ENCODE data around the gene TDRD1. TPM values are rescaled to one million over a fixed set of nuclear protein-coding genes. Genes with fewer than 3 reads are reported as not detected.
A peak's percentile ranks its signal among the peaks of the same experiment; 100 is the strongest.

Gene TDRD1
- polyA plus RNA-seq, 1 donor, result 0.22 TPM

DNA sequence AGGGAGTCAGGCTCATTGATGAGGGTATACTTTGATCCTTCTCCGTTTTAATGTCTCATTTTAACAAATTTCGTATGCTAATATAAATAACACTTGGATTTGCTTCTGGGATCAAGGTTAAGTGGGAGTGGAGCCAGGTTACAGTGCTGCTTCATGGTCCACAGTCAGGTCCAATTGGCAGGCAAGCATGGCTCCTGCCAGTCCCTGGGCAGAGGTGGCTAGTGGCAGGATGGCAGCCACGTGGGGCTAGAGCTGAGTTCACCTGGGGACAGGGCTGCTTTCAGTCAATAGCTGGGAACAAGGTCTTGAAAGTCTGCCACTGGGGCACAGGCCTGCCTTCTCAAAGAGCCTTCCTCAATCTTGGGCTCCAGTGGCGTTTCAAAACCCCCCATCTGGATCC, 43.9 kb downstream of the TDRD1 start:
- DNase-seq, result no peak
- Histone ChIP-seq H3K9me3 (ENCODE audit: control insufficient read depth, low read depth, low read length) (no peaks in the 10 kb centered on the region), H3K27me3 (ENCODE audit: control insufficient read depth, insufficient read depth, low read length) (peaks cover 5% of the 10 kb centered on the region), H3K4me1 (ENCODE audit: control insufficient read depth, insufficient read depth, low read length) (no peaks in the 10 kb centered on the region), H3K4me3 (ENCODE audit: low read length) (no peak overlapping the region), H3K36me3 (ENCODE audit: control insufficient read depth, insufficient read depth, low read length) (no peaks in the 10 kb centered on the region), H3K27ac (ENCODE audit: low read length) (no peak overlapping the region)
- no CpG with 5 or more reads among the region's 4 CpGs for WGBS (ENCODE audit: insufficient coverage, low lambda C conversion rate)

DNA sequence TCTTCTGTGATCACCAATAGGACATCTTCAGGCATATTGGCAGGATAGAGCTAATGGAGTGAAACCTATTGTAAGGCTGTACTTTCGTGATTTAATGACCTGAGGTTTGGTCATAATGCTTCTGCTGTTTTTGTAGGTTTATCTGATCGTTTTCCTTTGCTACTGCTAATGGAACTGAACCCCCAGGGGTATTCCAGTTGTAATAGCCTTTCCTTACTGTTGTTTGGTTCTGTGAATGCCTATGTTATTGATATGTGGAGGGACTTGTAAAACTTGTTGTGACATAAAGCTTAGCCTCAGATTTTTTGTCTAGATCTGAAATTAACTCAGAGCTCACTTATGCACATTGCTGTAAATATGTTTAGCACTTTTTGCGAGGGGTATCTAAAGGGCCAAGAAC, 49.0 kb downstream of the TDRD1 start:
- Histone ChIP-seq H3K27ac (ENCODE audit: low read length) (no peak overlapping the region), H3K4me3 (ENCODE audit: low read length) (no peak overlapping the region), H3K36me3 (ENCODE audit: control insufficient read depth, insufficient read depth, low read length) (no peaks in the 10 kb centered on the region), H3K27me3 (ENCODE audit: control insufficient read depth, insufficient read depth, low read length) (peaks cover 5% of the 10 kb centered on the region), H3K9me3 (ENCODE audit: control insufficient read depth, low read depth, low read length) (no peaks in the 10 kb centered on the region), H3K4me1 (ENCODE audit: control insufficient read depth, insufficient read depth, low read length) (no peaks in the 10 kb centered on the region)
- WGBS (ENCODE audit: insufficient coverage, low lambda C conversion rate), result no CpG with 5 or more reads among the region's 3 CpGs
- no peak for DNase-seq

DNA sequence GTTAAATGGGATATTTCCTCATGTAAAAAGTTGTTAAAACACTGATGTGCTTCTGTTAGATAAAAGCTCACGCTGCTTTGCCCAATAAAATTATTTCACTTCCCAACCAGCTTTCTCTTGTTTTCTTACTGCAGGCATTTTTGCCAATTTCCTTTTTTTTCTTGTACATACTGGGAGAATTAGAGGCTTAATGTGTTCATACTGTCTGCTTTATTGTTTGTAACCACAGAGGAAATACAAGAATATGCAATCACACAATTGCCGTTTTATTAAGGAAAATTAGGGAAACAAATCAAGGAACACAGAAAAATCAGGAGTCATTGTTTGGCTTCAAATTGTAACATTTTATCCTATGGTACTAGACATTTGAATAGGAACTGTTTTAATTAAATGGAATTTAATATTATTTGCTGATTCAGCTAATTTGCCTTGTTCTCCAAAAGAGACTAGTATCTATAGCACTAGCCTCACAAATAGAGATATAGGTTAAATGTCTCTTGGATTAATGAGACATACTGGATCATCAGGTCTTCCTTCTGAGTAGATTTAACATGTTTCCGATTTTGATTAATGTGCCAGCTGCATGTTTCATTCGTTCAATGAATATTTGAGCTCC, 53.5 kb downstream of the TDRD1 start:
- DNase-seq, result no peak
- WGBS (ENCODE audit: insufficient coverage, low lambda C conversion rate), result 94% methylated on average over 2 of the region's 4 CpGs

DNA sequence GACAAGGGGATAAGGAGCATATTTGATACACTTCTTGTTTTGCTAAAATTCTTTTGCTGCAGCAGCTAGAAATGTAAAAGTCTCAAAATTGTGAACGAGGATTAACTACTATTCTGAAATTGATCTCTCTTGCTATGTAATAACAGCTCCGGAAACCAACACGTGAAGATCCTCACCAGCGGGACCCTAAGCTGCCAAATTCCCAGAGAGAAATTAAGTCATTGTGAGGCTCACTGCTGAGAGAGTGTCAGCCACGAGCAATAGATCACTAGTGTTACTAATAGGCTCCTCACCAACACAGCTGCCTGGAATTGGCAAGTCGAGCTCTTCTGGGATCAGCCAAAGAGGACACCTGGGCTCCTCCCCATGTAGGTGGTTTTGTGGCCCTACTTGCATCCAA, 54.3 kb downstream of the TDRD1 start:
- no CpG with 5 or more reads among the region's 6 CpGs for WGBS (ENCODE audit: insufficient coverage, low lambda C conversion rate)
- no peaks in the 10 kb centered on the region for H3K4me1 ChIP-seq (ENCODE audit: control insufficient read depth, insufficient read depth, low read length)
- peaks cover 26% of the 10 kb centered on the region for H3K27me3 ChIP-seq (ENCODE audit: control insufficient read depth, insufficient read depth, low read length)
- no peak overlapping the region for H3K27ac ChIP-seq (ENCODE audit: low read length)
- H3K9me3 ChIP-seq (ENCODE audit: control insufficient read depth, low read depth, low read length), result no peaks in the 10 kb centered on the region
- no peak for DNase-seq
- H3K4me3 ChIP-seq (ENCODE audit: low read length), result no peak overlapping the region
- H3K36me3 ChIP-seq (ENCODE audit: control insufficient read depth, insufficient read depth, low read length), result no peaks in the 10 kb centered on the region

More for the DNA sequence above, 53.5 kb downstream of the TDRD1 start:
- Histone ChIP-seq H3K9me3 (ENCODE audit: control insufficient read depth, low read depth, low read length) (no peaks in the 10 kb centered on the region), H3K4me3 (ENCODE audit: low read length) (no peak overlapping the region), H3K36me3 (ENCODE audit: control insufficient read depth, insufficient read depth, low read length) (no peaks in the 10 kb centered on the region), H3K4me1 (ENCODE audit: control insufficient read depth, insufficient read depth, low read length) (no peaks in the 10 kb centered on the region), H3K27ac (ENCODE audit: low read length) (no peak overlapping the region), H3K27me3 (ENCODE audit: control insufficient read depth, insufficient read depth, low read length) (peaks cover 20% of the 10 kb centered on the region)

DNA sequence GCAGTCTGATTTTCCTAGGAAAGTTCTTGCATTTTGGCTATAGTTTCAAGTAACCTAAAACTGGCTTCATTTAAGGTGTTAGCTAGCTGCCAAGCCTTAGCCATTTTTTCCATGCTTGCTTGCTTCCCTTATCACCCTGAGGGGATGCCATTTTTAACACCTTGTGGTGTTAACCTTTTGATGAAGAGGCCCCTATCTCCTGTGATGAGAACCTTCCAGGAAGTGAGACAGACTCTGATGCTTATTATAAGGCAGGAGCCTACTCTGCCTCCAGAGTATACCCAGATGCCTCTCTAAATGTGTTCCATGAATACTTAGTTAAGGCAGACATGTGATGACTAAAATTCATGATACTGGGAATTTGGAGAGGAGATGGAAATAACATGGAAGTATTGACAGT, 55.0 kb downstream of the TDRD1 start:
- H3K4me1 ChIP-seq (ENCODE audit: control insufficient read depth, insufficient read depth, low read length), result no peaks in the 10 kb centered on the region
- no peak for DNase-seq
- H3K9me3 ChIP-seq (ENCODE audit: control insufficient read depth, low read depth, low read length), result no peaks in the 10 kb centered on the region
- no peaks in the 10 kb centered on the region for H3K36me3 ChIP-seq (ENCODE audit: control insufficient read depth, insufficient read depth, low read length)
- peaks cover 29% of the 10 kb centered on the region for H3K27me3 ChIP-seq (ENCODE audit: control insufficient read depth, insufficient read depth, low read length)
- H3K4me3 ChIP-seq (ENCODE audit: low read length), result no peak overlapping the region
- H3K27ac ChIP-seq (ENCODE audit: low read length), result no peak overlapping the region

DNA sequence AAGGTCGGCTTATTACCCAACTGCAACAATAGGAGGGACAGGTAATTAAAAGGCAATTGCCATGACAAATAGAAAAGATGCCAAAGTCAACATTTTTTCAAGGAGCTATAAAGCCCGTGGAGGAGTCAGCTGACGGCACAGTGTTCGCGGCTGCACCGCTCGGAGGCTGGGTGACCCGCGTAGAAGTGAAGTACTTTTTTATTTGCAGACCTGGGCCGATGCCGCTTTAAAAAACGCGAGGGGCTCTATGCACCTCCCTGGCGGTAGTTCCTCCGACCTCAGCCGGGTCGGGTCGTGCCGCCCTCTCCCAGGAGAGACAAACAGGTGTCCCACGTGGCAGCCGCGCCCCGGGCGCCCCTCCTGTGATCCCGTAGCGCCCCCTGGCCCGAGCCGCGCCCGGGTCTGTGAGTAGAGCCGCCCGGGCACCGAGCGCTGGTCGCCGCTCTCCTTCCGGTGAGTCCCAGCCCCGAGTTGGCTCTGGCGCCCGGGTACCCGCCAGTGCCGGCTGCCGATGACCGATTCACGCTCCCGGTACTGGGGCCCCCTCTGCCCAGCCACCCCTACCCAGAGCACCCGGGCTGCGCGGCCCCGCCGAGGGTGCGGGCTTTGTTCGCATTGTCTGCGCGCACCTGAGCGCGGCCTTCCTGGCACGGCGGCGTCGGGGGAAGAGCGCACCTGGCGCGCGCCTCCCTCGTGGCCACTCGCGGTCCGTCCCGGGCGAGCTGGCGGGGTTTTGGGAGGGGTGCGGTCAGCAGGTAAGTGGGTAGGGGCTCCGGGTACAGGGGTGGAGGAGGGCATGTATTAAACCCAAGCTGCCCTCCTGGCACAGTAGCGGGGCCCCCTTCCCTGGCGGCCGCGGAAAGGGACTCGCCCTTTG, 60.2 kb downstream of the TDRD1 start, which contains the start of gene VWA2:
Gene VWA2, plus strand, starts transcription at position 138 of the 877 bp plus-strand sequence. CDS start 9,460 bp downstream, outside the sequence.
- Histone ChIP-seq H3K27me3 (ENCODE audit: control insufficient read depth, insufficient read depth, low read length) (peaks cover 40% of the 10 kb centered on the region), H3K4me3 (ENCODE audit: low read length) (peak within 1 kb of the TSS; percentile 53), H3K4me1 (ENCODE audit: control insufficient read depth, insufficient read depth, low read length) (no peaks in the 10 kb centered on the region), H3K27ac (ENCODE audit: low read length) (no peak within 1 kb of the TSS), H3K9me3 (ENCODE audit: control insufficient read depth, low read depth, low read length) (no peaks in the 10 kb centered on the region), H3K36me3 (ENCODE audit: control insufficient read depth, insufficient read depth, low read length) (no peaks in the 10 kb centered on the region)
- peak; percentile 42 to 80 for DNase-seq
- no CpG with 5 or more reads among the region's 79 CpGs for WGBS (ENCODE audit: insufficient coverage, low lambda C conversion rate)

DNA sequence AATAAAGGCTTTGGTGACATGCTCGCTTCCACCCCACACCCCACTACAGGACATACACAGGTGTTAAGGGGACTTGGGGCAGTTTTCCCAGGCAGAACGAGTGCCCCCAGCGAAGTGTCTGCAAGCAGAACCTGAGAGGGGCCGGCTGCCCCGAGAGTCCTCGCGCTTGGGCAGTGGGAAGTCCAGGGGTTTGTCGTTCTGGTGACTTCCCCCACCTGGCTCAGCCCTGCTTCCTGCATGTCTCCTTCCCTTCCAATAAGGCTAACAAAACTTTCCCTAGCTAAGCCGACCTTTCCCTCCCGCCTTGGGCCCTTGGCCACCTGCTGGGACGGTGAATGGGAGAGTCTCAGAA, 60.8 kb downstream of the TDRD1 start:
- Histone ChIP-seq H3K9me3 (ENCODE audit: control insufficient read depth, low read depth, low read length) (no peaks in the 10 kb centered on the region), H3K27ac (ENCODE audit: low read length) (no peak overlapping the region), H3K36me3 (ENCODE audit: control insufficient read depth, insufficient read depth, low read length) (no peaks in the 10 kb centered on the region), H3K4me1 (ENCODE audit: control insufficient read depth, insufficient read depth, low read length) (peaks cover 5% of the 10 kb centered on the region), H3K27me3 (ENCODE audit: control insufficient read depth, insufficient read depth, low read length) (peaks cover 37% of the 10 kb centered on the region), H3K4me3 (ENCODE audit: low read length) (peak overlapping the region; percentile 53)
- no CpG with 5 or more reads among the region's 11 CpGs for WGBS (ENCODE audit: insufficient coverage, low lambda C conversion rate)
- DNase-seq, result no peak

DNA sequence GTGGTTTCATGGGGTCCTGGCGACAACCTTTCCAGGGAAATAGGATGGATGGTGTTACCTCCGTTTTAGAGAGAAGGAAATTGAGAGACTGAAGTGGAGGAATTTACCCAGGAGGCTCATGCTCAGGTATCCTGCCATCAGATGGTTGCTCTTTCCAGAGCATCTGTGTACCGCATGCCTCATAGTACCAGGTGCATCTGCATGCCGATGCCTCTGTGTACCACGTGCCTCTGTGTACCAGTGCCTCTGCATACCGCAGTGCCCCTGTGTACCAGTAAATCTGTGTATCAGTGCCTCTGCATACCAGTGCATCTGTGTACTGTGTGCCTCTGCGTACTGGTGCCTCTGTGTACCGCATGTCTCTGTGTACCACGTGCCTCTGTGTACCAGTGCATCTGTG, 63.1 kb downstream of the TDRD1 start:
- no peaks in the 10 kb centered on the region for H3K9me3 ChIP-seq (ENCODE audit: control insufficient read depth, low read depth, low read length)
- no peak for DNase-seq
- H3K36me3 ChIP-seq (ENCODE audit: control insufficient read depth, insufficient read depth, low read length), result no peaks in the 10 kb centered on the region
- peaks cover 14% of the 10 kb centered on the region for H3K4me1 ChIP-seq (ENCODE audit: control insufficient read depth, insufficient read depth, low read length)
- peaks cover 26% of the 10 kb centered on the region for H3K27me3 ChIP-seq (ENCODE audit: control insufficient read depth, insufficient read depth, low read length)
- H3K4me3 ChIP-seq (ENCODE audit: low read length), result no peak overlapping the region
- no CpG with 5 or more reads among the region's 9 CpGs for WGBS (ENCODE audit: insufficient coverage, low lambda C conversion rate)
- no peak overlapping the region for H3K27ac ChIP-seq (ENCODE audit: low read length)

DNA sequence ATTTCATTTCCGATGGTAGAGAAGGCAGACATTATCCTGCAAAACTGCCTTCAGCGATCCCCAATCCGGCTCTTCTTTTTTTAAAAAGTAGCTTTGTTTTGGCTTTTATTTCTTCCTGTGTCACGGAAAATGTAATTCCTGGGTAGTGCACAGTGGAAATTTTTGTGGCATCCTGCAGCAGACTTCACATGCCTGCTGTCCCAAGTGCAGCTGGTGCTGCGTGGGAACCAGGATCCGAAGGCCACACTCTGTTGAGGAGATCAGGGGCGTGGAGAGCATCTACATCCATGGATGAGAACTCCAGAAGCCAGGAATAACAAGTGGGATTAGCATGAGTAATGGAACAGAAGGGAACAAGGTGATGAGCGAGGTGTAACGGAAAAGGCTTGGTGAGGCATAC, 64.5 kb downstream of the TDRD1 start:
- WGBS (ENCODE audit: insufficient coverage, low lambda C conversion rate), result 100% methylated on average over 4 of the region's 9 CpGs
- Histone ChIP-seq H3K9me3 (ENCODE audit: control insufficient read depth, low read depth, low read length) (no peaks in the 10 kb centered on the region), H3K4me3 (ENCODE audit: low read length) (no peak overlapping the region), H3K36me3 (ENCODE audit: control insufficient read depth, insufficient read depth, low read length) (no peaks in the 10 kb centered on the region), H3K27me3 (ENCODE audit: control insufficient read depth, insufficient read depth, low read length) (peaks cover 18% of the 10 kb centered on the region), H3K27ac (ENCODE audit: low read length) (no peak overlapping the region), H3K4me1 (ENCODE audit: control insufficient read depth, insufficient read depth, low read length) (peaks cover 14% of the 10 kb centered on the region)
- DNase-seq, result no peak

DNA sequence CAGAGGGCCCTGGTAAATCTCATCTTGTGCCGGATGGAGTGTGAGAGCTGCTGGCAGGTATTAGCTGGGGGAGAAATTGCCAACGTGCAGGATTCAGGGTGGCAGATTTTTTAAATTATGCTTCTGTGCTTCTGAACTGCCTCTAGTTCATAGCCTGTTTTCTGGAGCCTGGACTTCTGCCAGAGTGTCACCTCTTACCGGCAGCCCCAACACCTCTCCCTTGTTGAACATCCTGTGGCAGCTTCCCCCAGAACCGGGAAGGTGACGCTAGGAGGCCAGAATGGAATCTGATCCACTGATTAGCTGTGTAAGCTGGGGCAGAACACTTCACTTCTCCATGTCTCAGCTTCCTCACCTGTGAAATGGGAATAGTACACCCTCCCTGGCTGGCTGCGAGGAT, 65.0 kb downstream of the TDRD1 start:
- DNase-seq, result no peak
- Histone ChIP-seq H3K27ac (ENCODE audit: low read length) (no peak overlapping the region), H3K4me3 (ENCODE audit: low read length) (no peak overlapping the region), H3K27me3 (ENCODE audit: control insufficient read depth, insufficient read depth, low read length) (peaks cover 15% of the 10 kb centered on the region), H3K4me1 (ENCODE audit: control insufficient read depth, insufficient read depth, low read length) (peaks cover 14% of the 10 kb centered on the region), H3K9me3 (ENCODE audit: control insufficient read depth, low read depth, low read length) (no peaks in the 10 kb centered on the region), H3K36me3 (ENCODE audit: control insufficient read depth, insufficient read depth, low read length) (no peaks in the 10 kb centered on the region)
- WGBS (ENCODE audit: insufficient coverage, low lambda C conversion rate), result no CpG with 5 or more reads among the region's 6 CpGs
